Fibroblast of lung (primary cell): Measurements from ENCODE around the gene POC1B.

Experiments
- CTCF ChIP-seq, 2 donors: IDR thresholded peaks in 1 of 2; conservative IDR thresholded peaks in 1 of 2; 1 replicate in 1 of 2; 2 replicates in 1 of 2; pipeline ENCODE4 v1.5.1; 2011 to 2012; ENCODE audit warnings: low read length in 2 of 2, control low read depth in 1 of 2, inconsistent platforms in 1 of 2, low read depth in 1 of 2, mild to moderate bottlenecking in 1 of 2
- EZH2 ChIP-seq: IDR thresholded peaks from 2 replicates; pipeline ENCODE4 v1.5.1; 2012; ENCODE audit warnings: low read length, control low read depth, mild to moderate bottlenecking; ENCODE audit errors: missing control alignments

- no peak for TF ChIP-seq CTCF (conservative IDR thresholded peaks at IDR 0.05 in 1 of 2, IDR thresholded peaks at IDR 0.05 in 1 of 2; ENCODE audit: low read depth in 1 of 2, low read length in 2 of 2)
- TF ChIP-seq EZH2 = no peak
Observed at GRCh38 chr12:89382328-89382727, 143.5 kb downstream of the POC1B start.
